GM12875 (cell line): ENCODE measurements around the gene TNFRSF9.
"Not testable (repeated sequence)": the region's sequence is repeated elsewhere in the genome, so short reads cannot be mapped to it uniquely, and the experiment has no call there.

Experiments
- H3K4me3 ChIP-seq: one replicate; pipeline ENCODE4 v1.5.1; 2011; ENCODE audit warnings: low read depth, low read length, control low read depth
- TF ChIP-seq, protein P1 (sequence below): IDR thresholded peaks from 2 replicates; pipeline ENCODE4 v1.5.1; 2011; ENCODE audit warnings: low read depth, mild to moderate bottlenecking, control low read depth, inconsistent platforms, low read length, moderate library complexity, borderline replicate concordance; ENCODE audit not compliant: insufficient read depth

The TNFRSF9 gene

GRCh38 chr1:7930645-7931445 is 9.8 kb downstream of the TNFRSF9 start:
- H3K4me3 ChIP-seq, result no peak overlapping the region
- TF ChIP-seq, protein P1, sequence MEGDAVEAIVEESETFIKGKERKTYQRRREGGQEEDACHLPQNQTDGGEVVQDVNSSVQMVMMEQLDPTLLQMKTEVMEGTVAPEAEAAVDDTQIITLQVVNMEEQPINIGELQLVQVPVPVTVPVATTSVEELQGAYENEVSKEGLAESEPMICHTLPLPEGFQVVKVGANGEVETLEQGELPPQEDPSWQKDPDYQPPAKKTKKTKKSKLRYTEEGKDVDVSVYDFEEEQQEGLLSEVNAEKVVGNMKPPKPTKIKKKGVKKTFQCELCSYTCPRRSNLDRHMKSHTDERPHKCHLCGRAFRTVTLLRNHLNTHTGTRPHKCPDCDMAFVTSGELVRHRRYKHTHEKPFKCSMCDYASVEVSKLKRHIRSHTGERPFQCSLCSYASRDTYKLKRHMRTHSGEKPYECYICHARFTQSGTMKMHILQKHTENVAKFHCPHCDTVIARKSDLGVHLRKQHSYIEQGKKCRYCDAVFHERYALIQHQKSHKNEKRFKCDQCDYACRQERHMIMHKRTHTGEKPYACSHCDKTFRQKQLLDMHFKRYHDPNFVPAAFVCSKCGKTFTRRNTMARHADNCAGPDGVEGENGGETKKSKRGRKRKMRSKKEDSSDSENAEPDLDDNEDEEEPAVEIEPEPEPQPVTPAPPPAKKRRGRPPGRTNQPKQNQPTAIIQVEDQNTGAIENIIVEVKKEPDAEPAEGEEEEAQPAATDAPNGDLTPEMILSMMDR, result no peak

GRCh38 chr1:7929637-7930036 is 11.0 kb downstream of the TNFRSF9 start:
- no peak overlapping the region for H3K4me3 ChIP-seq
- TF ChIP-seq, protein P1, result no peak

DNA sequence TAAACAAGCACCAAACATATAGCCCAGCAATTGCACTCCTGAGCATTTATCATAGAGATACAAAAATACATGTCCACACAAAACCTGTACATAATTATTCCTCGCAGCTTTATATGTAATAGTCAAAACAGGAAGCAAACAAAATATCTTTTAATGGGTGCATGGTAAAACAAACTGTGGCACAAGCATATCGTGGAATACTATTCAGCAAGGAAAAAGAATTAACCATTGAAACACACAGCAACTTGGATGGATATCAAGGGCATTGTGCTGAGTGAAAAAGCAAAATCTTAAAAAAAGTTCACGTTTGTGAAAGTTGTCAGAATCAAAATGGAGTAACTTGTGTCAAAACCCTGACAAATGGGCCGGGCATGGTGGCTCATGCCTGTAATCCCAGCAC is 12.4 kb downstream of the TNFRSF9 start:
- TF ChIP-seq, protein P1, result no peak
- no peak overlapping the region for H3K4me3 ChIP-seq

GRCh38 chr1:7927061-7927460 is 13.6 kb downstream of the TNFRSF9 start:
- not testable (repeated sequence) for H3K4me3 ChIP-seq

DNA sequence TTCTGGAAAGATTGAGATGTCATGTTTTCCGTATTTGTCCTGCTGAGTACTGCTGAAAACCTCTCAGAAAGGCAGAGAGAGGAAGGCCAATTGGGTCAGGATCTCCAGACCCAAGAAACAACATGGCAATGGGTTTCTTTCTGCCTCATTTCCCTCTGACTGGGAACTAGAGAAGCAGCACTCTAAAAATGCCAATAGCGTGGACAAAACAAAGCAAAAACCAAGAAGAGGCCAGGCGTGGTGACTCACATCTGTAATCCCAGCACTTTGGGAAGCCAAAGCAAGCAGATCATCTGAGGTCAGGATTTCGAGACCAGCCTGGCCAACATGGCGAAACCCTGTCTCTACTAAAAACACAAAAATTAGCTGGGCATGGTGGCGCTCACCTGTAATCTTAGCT is 18.3 kb downstream of the TNFRSF9 start:
- no peak overlapping the region for H3K4me3 ChIP-seq
- TF ChIP-seq, protein P1, result no peak

- TF ChIP-seq, protein P1, result no peak
Measured at GRCh38 chr1:7921796-7922195, 18.8 kb downstream of the TNFRSF9 start.

DNA sequence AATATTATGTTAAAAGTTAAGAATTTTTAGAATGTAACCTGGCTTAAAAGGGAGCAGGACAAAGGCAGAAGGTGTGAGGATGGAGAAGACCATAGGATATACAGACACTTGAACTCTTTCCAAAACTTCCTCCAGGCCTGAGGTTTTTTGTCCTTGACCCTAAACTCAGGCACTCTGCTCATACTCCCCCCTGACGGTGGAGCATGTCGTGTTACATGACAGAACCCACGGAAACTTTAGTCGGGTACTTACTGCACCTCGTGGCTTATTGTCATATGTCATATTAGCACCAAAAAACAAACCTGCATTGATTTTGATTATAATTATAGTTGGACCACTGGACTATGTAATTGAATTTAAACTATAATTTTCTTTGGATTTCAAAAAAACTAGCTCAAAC is 20.8 kb downstream of the TNFRSF9 start:
- H3K4me3 ChIP-seq, result no peak overlapping the region
- TF ChIP-seq, protein P1, result no peak

More at GRCh38 chr1:7921796-7922195, 18.8 kb downstream of the TNFRSF9 start:
- no peak overlapping the region for H3K4me3 ChIP-seq

DNA sequence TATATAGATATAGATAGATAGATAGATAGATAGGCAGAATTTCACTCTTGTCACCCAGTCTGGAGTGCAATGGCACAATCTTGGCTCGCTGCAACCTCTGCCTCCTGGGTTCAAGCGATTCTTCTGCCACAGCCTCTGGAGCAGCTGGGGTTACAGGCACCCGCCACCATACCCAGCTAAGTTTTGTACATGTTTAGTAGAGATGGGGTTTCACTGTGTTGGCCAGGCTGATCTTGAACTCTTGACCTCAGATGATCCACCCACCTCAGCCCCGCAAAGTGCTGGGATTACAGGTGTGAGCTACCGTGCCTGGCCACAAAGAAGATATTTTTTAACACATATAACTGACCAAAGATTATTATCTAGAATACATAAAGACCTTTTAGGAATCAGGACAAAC is 22.7 kb downstream of the TNFRSF9 start:
- not testable (repeated sequence) for H3K4me3 ChIP-seq
